GM12878 (cell line): ENCODE results near the gene LRRC61.

Experiments used
- ATF3 ChIP-seq: IDR thresholded peaks from 2 replicates; pipeline ENCODE4 v1.6.1; 2011; ENCODE audit warnings: low read depth, mild to moderate bottlenecking, low read length, moderate library complexity, borderline replicate concordance; ENCODE audit errors: extremely low read depth
- BHLHE40 ChIP-seq, 2 experiments: fragments of 450-650 bp in 1 of 2; IDR thresholded peaks; 2 replicates each; pipeline ENCODE4 v1.6.1; 2011 to 2017; ENCODE audit warnings: low read depth in 2 of 2, borderline replicate concordance in 1 of 2, improper control_type of control experiment in 1 of 2, low read length in 1 of 2, mild to moderate bottlenecking in 1 of 2
- CHD2 ChIP-seq: IDR thresholded peaks from 2 replicates; pipeline ENCODE4 v1.6.1; 2011; ENCODE audit warnings: low read depth, low read length, improper control_type of control experiment, borderline replicate concordance
- EP300 ChIP-seq, 2 experiments: fragments of 150-350 bp in 1 of 2; IDR thresholded peaks; 2 replicates each; pipeline ENCODE4 v1.6.1; 2011 to 2012; ENCODE audit warnings: low read depth in 2 of 2, low read length in 2 of 2, borderline replicate concordance in 1 of 2, improper control_type of control experiment in 1 of 2, inconsistent platforms in 1 of 2; ENCODE audit not compliant: control insufficient read depth in 1 of 2
- FOXM1 ChIP-seq: IDR thresholded peaks from 2 replicates; pipeline ENCODE4 v1.6.1; 2012; ENCODE audit warnings: low read depth, mild to moderate bottlenecking, inconsistent platforms, low read length, moderate library complexity
- MEF2A ChIP-seq: IDR thresholded peaks from 2 replicates; pipeline ENCODE4 v1.6.1; 2011; ENCODE audit warnings: low read depth, mild to moderate bottlenecking, low read length, moderate library complexity; ENCODE audit not compliant: insufficient read depth
- PAX8 ChIP-seq: fragments of 450-650 bp; IDR thresholded peaks from 2 replicates; pipeline ENCODE4 v1.6.1; 2017; ENCODE audit warnings: mild to moderate bottlenecking, moderate library complexity
- POLR2A ChIP-seq: IDR thresholded peaks from 2 replicates; pipeline ENCODE4 v1.6.1; 2011; ENCODE audit warnings: low read depth, mild to moderate bottlenecking, low read length
- SMARCA5 ChIP-seq: fragments of 450-650 bp; IDR thresholded peaks from 2 replicates; pipeline ENCODE4 v1.6.1; 2017; ENCODE audit warnings: mild to moderate bottlenecking
- TCF3 ChIP-seq: IDR thresholded peaks from 2 replicates; pipeline ENCODE4 v1.6.1; 2012; ENCODE audit warnings: low read depth, mild to moderate bottlenecking, low read length, borderline replicate concordance; ENCODE audit not compliant: insufficient read depth
- TF ChIP-seq, protein P1 (sequence below), 3 experiments: IDR thresholded peaks in 2 of 3; conservative IDR thresholded peaks in 1 of 3; 2 replicates each; pipeline ENCODE4 v1.5.1; 2011; ENCODE audit warnings: low read depth in 3 of 3, low read length in 3 of 3, mild to moderate bottlenecking in 3 of 3, control low read depth in 2 of 3, moderate library complexity in 2 of 3, inconsistent platforms in 1 of 3, mixed read lengths in 1 of 3; ENCODE audit not compliant: control insufficient read depth in 2 of 3, insufficient read depth in 1 of 3; ENCODE audit errors: extremely low read depth in 1 of 3
- TF ChIP-seq, protein P2 (sequence below): IDR thresholded peaks from 2 replicates; pipeline ENCODE4 v1.6.1; 2012; ENCODE audit warnings: low read depth, low read length, improper control_type of control experiment
- TF ChIP-seq, protein P3 (sequence below): IDR thresholded peaks from 2 replicates; pipeline ENCODE4 v1.6.1; 2012; ENCODE audit warnings: improper control_type of control experiment, low read depth, low read length; ENCODE audit not compliant: insufficient replicate concordance

DNA sequence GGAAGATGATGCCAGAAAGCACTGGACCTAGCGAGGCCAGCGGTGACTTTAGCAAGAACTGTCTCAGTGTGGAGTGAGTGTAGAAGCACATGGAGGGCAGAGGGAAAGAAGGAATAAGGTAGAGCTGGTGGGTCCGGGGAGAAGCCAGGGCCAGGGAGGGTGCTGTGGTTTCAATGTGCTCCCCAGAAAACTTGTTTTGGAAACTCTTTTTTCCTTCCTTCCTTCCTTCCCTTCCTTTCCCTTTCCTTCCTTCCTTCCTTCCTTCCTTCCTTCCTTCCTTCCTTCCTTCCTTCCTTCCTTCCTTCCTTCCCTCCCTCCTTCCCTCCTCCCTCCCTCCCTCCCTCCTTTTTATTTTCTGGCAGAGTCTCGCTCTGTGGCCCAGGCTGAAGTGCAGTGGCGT is 23.8 kb downstream of the LRRC61 start:
- TF ChIP-seq, protein P1, sequence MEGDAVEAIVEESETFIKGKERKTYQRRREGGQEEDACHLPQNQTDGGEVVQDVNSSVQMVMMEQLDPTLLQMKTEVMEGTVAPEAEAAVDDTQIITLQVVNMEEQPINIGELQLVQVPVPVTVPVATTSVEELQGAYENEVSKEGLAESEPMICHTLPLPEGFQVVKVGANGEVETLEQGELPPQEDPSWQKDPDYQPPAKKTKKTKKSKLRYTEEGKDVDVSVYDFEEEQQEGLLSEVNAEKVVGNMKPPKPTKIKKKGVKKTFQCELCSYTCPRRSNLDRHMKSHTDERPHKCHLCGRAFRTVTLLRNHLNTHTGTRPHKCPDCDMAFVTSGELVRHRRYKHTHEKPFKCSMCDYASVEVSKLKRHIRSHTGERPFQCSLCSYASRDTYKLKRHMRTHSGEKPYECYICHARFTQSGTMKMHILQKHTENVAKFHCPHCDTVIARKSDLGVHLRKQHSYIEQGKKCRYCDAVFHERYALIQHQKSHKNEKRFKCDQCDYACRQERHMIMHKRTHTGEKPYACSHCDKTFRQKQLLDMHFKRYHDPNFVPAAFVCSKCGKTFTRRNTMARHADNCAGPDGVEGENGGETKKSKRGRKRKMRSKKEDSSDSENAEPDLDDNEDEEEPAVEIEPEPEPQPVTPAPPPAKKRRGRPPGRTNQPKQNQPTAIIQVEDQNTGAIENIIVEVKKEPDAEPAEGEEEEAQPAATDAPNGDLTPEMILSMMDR (IDR thresholded peaks at IDR 0.05 in 2 of 3, conservative IDR thresholded peaks at IDR 0.05 in 1 of 3; ENCODE audit: control insufficient read depth in 2 of 3, extremely low read depth in 1 of 3, insufficient read depth in 1 of 3, low read depth in 3 of 3, low read length in 3 of 3) = no peak
- no peak for TF ChIP-seq POLR2A
- no peak for TF ChIP-seq MEF2A
- TF ChIP-seq EP300 (IDR thresholded peaks at IDR 0.05; ENCODE audit: borderline replicate concordance in 1 of 2, control insufficient read depth in 1 of 2, low read depth in 2 of 2, low read length in 2 of 2) = no peak
- TF ChIP-seq FOXM1 = no peak
- TF ChIP-seq BHLHE40 (IDR thresholded peaks at IDR 0.05; ENCODE audit: borderline replicate concordance in 1 of 2, low read depth in 2 of 2, low read length in 1 of 2) = no peak
- no peak for TF ChIP-seq ATF3
- no peak for TF ChIP-seq PAX8
- TF ChIP-seq, protein P2, sequence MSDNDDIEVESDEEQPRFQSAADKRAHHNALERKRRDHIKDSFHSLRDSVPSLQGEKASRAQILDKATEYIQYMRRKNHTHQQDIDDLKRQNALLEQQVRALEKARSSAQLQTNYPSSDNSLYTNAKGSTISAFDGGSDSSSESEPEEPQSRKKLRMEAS = no peak
- TF ChIP-seq SMARCA5 = no peak
- no peak for TF ChIP-seq CHD2
- no peak for TF ChIP-seq TCF3
- TF ChIP-seq, protein P3, sequence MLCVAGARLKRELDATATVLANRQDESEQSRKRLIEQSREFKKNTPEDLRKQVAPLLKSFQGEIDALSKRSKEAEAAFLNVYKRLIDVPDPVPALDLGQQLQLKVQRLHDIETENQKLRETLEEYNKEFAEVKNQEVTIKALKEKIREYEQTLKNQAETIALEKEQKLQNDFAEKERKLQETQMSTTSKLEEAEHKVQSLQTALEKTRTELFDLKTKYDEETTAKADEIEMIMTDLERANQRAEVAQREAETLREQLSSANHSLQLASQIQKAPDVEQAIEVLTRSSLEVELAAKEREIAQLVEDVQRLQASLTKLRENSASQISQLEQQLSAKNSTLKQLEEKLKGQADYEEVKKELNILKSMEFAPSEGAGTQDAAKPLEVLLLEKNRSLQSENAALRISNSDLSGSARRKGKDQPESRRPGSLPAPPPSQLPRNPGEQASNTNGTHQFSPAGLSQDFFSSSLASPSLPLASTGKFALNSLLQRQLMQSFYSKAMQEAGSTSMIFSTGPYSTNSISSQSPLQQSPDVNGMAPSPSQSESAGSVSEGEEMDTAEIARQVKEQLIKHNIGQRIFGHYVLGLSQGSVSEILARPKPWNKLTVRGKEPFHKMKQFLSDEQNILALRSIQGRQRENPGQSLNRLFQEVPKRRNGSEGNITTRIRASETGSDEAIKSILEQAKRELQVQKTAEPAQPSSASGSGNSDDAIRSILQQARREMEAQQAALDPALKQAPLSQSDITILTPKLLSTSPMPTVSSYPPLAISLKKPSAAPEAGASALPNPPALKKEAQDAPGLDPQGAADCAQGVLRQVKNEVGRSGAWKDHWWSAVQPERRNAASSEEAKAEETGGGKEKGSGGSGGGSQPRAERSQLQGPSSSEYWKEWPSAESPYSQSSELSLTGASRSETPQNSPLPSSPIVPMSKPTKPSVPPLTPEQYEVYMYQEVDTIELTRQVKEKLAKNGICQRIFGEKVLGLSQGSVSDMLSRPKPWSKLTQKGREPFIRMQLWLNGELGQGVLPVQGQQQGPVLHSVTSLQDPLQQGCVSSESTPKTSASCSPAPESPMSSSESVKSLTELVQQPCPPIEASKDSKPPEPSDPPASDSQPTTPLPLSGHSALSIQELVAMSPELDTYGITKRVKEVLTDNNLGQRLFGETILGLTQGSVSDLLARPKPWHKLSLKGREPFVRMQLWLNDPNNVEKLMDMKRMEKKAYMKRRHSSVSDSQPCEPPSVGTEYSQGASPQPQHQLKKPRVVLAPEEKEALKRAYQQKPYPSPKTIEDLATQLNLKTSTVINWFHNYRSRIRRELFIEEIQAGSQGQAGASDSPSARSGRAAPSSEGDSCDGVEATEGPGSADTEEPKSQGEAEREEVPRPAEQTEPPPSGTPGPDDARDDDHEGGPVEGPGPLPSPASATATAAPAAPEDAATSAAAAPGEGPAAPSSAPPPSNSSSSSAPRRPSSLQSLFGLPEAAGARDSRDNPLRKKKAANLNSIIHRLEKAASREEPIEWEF = no peak
